SK-N-SH (cell line): ENCODE measurements around the gene OR3A1. TPM values are rescaled to one million over a fixed set of nuclear protein-coding genes. Genes with fewer than 3 reads are reported as not detected.

Source experiments
- CTCF ChIA-PET: fragments of 300-600, 350-600 bp; formaldehyde crosslinking; extraction: SDS; loops from one replicate; lab custom pipeline; 2021; lab: Yijun Ruan, JAX
- POLR2A ChIA-PET: fragments of 350-600 bp; sonication (Branson Sonifier 250); formaldehyde crosslinking; extraction: SDS; loops from one replicate; lab custom pipeline; 2020; ENCODE audit warnings: antibody characterized with exemption, inconsistent platforms; lab: Yijun Ruan, JAX
- DNase-seq: peaks from one replicate; pipeline ENCODE4 v3.0.0; 2012
- H2AFZ ChIP-seq: fragments of 200-600 bp; sonication (generic); 2 replicates; pipeline ENCODE4 v1.8.1; 2016; ENCODE audit warnings: antibody characterized with exemption, mild to moderate bottlenecking, low read depth
- H3F3A ChIP-seq: fragments of 200-600 bp; sonication (generic); replicated peaks from 2 replicates; pipeline ENCODE3; 2016; ENCODE audit warnings: antibody characterized with exemption, mild to moderate bottlenecking; ENCODE audit not compliant: insufficient read depth
- H3K27ac ChIP-seq, 2 experiments: fragments of 200-500 bp in 1 of 2; fragments of 200-600 bp in 1 of 2; sonication (Bioruptor generic) in 1 of 2; sonication (generic), shearing (Covaris generic) in 1 of 2; 2 replicates each; pipeline versions ENCODE4 v1.5.1 to v1.6.1; 2014 to 2016; ENCODE audit warnings: low read depth in 2 of 2, inconsistent platforms in 1 of 2, low read length in 1 of 2, mild to moderate bottlenecking in 1 of 2, mixed read lengths in 1 of 2
- H3K27me3 ChIP-seq: fragments of 200-600 bp; sonication (generic), shearing (Covaris generic); 2 replicates; pipeline ENCODE4 v1.6.1; 2016; ENCODE audit warnings: mixed run types; ENCODE audit not compliant: insufficient read depth
- H3K36me3 ChIP-seq, 2 experiments: fragments of 200-500 bp in 1 of 2; fragments of 200-600 bp in 1 of 2; sonication (Bioruptor generic) in 1 of 2; sonication (generic) in 1 of 2; replicated peaks in 1 of 2; 2 replicates each; pipeline versions ENCODE3 to v1.5.1; 2014 to 2016; ENCODE audit warnings: low read length in 1 of 2, mild to moderate bottlenecking in 1 of 2; ENCODE audit not compliant: insufficient read depth in 2 of 2, control insufficient read depth in 1 of 2
- H3K4me1 ChIP-seq, 2 experiments: fragments of 200-500 bp in 1 of 2; fragments of 200-600 bp in 1 of 2; sonication (Bioruptor generic) in 1 of 2; sonication (generic), shearing (Covaris generic) in 1 of 2; 2 replicates each; pipeline versions ENCODE4 v1.5.1 to v1.6.1; 2014 to 2016; ENCODE audit warnings: low read depth in 1 of 2, low read length in 1 of 2, mixed run types in 1 of 2; ENCODE audit not compliant: insufficient read depth in 2 of 2, control insufficient read depth in 1 of 2
- H3K4me2 ChIP-seq: fragments of 200-600 bp; sonication (generic), shearing (Covaris generic); 2 replicates; pipeline ENCODE4 v1.6.1; 2017; ENCODE audit warnings: mixed run types
- H3K4me3 ChIP-seq, 2 experiments: fragments of 200-500 bp in 1 of 2; fragments of 200-600 bp in 1 of 2; sonication (Bioruptor generic) in 1 of 2; sonication (generic), shearing (Covaris generic) in 1 of 2; 2 replicates each; pipeline versions ENCODE4 v1.5.1 to v1.8.1; 2014 to 2016; ENCODE audit warnings: low read depth in 2 of 2, inconsistent platforms in 1 of 2, low read length in 1 of 2, mild to moderate bottlenecking in 1 of 2, mixed read lengths in 1 of 2, moderate library complexity in 1 of 2
- H3K79me2 ChIP-seq: fragments of 200-600 bp; sonication (generic); 2 replicates; pipeline ENCODE4 v1.8.1; 2017; ENCODE audit warnings: mild to moderate bottlenecking; ENCODE audit not compliant: insufficient read depth
- H3K9ac ChIP-seq: fragments of 200-600 bp; sonication (generic); 2 replicates; pipeline ENCODE4 v1.6.1; 2017; ENCODE audit warnings: mixed run types
- H3K9me2 ChIP-seq: fragments of 200-600 bp; sonication (generic); 2 replicates; pipeline ENCODE4 v1.6.1; 2017; ENCODE audit warnings: mixed run types
- H3K9me3 ChIP-seq: fragments of 200-600 bp; sonication (generic); 2 replicates; pipeline ENCODE4 v1.6.1; 2017; ENCODE audit warnings: mixed run types, mild to moderate bottlenecking, moderate library complexity
- H4K20me1 ChIP-seq: fragments of 200-600 bp; sonication (generic); 2 replicates; pipeline ENCODE4 v1.6.1; 2017; ENCODE audit warnings: mild to moderate bottlenecking, mixed run types; ENCODE audit not compliant: insufficient read depth
- CHD2 ChIP-seq: fragments of 150-350 bp; IDR thresholded peaks from 2 replicates; pipeline ENCODE4 v1.6.1; 2018; ENCODE audit warnings: low read length; ENCODE audit not compliant: partially characterized antibody
- ELF1 ChIP-seq: IDR thresholded peaks from 2 replicates; pipeline ENCODE4 v1.4.0; 2012
- EP300 ChIP-seq, 2 experiments: IDR thresholded peaks; 2 replicates each; pipeline versions ENCODE4 v1.4.0 to v1.6.1; 2012; ENCODE audit warnings: borderline replicate concordance in 1 of 2, low read depth in 1 of 2, low read length in 1 of 2
- EZH2phosphoT487 ChIP-seq: fragments of 200-600 bp; sonication (generic); IDR thresholded peaks from 2 replicates; pipeline ENCODE4 v1.6.1; 2017; ENCODE audit warnings: low read depth, mixed run types, mild to moderate bottlenecking, antibody characterized with exemption, moderate library complexity, borderline replicate concordance
- FOSL2 ChIP-seq: IDR thresholded peaks from 2 replicates; pipeline ENCODE4 v1.4.0; 2012; ENCODE audit warnings: low read depth, mild to moderate bottlenecking, moderate library complexity, borderline replicate concordance
- FOXJ3 ChIP-seq: sonication (generic); formaldehyde crosslinking; IDR thresholded peaks from 2 replicates; pipeline ENCODE4 v1.5.1; 2020; ENCODE audit warnings: mild to moderate bottlenecking, missing genetic modification reagents
- FOXM1 ChIP-seq: IDR thresholded peaks from 2 replicates; pipeline ENCODE4 v1.4.0; 2012; ENCODE audit warnings: low read depth, mild to moderate bottlenecking
- GATA2 ChIP-seq: sonication (generic); formaldehyde crosslinking; IDR thresholded peaks from 2 replicates; pipeline ENCODE4 v1.5.0; 2020; ENCODE audit warnings: mild to moderate bottlenecking, missing genetic modification reagents
- JUND ChIP-seq: IDR thresholded peaks from 2 replicates; pipeline ENCODE4 v1.4.0; 2012
- MAX ChIP-seq: IDR thresholded peaks from 2 replicates; pipeline ENCODE4 v1.4.0; 2012; ENCODE audit warnings: low read depth
- MEF2A ChIP-seq: IDR thresholded peaks from 2 replicates; pipeline ENCODE4 v1.4.0; 2012; ENCODE audit warnings: low read depth, borderline replicate concordance
- MXI1 ChIP-seq: IDR thresholded peaks from 2 replicates; pipeline ENCODE4 v1.6.1; 2012; ENCODE audit warnings: mild to moderate bottlenecking, low read depth, low read length, improper control_type of control experiment
- NRF1 ChIP-seq: IDR thresholded peaks from 2 replicates; pipeline ENCODE4 v1.6.1; 2012; ENCODE audit warnings: low read depth, mild to moderate bottlenecking, low read length
- POLR2AphosphoS5 ChIP-seq: IDR thresholded peaks from 2 replicates; pipeline ENCODE4 v1.6.1; 2012; ENCODE audit warnings: low read depth, low read length
- RAD21 ChIP-seq: IDR thresholded peaks from 2 replicates; pipeline ENCODE4 v1.6.1; 2012; ENCODE audit warnings: mild to moderate bottlenecking, low read length
- RCOR1 ChIP-seq: fragments of 150-350 bp; IDR thresholded peaks from 2 replicates; pipeline ENCODE4 v1.6.1; 2017; ENCODE audit warnings: antibody characterized with exemption, low read length
- RFX5 ChIP-seq: IDR thresholded peaks from 2 replicates; pipeline ENCODE4 v1.6.1; 2012; ENCODE audit warnings: mild to moderate bottlenecking, improper control_type of control experiment, low read length
- RXRA ChIP-seq: IDR thresholded peaks from 2 replicates; pipeline ENCODE4 v1.4.0; 2012; ENCODE audit warnings: low read depth, mild to moderate bottlenecking, borderline replicate concordance
- SIN3A ChIP-seq: IDR thresholded peaks from 2 replicates; pipeline ENCODE4 v1.6.1; 2012; ENCODE audit warnings: low read depth, mild to moderate bottlenecking, low read length, moderate library complexity, borderline replicate concordance
- SMC3 ChIP-seq: IDR thresholded peaks from 2 replicates; pipeline ENCODE4 v1.6.1; 2012; ENCODE audit warnings: low read depth, low read length, improper control_type of control experiment
- TAF1 ChIP-seq: IDR thresholded peaks from 2 replicates; pipeline ENCODE4 v1.6.1; 2012; ENCODE audit warnings: low read depth, mild to moderate bottlenecking, low read length, moderate library complexity, borderline replicate concordance
- TEAD4 ChIP-seq: IDR thresholded peaks from 2 replicates; pipeline ENCODE4 v1.4.0; 2012; ENCODE audit warnings: mild to moderate bottlenecking, borderline replicate concordance; ENCODE audit not compliant: insufficient read depth
- YY1 ChIP-seq: IDR thresholded peaks from 2 replicates; pipeline ENCODE4 v1.4.0; 2012; ENCODE audit warnings: low read depth, mild to moderate bottlenecking
- WGBS: methylation state at CpG from one replicate; pipeline ENCODE4 v1.1.6; 2017; ENCODE audit warnings: low lambda C conversion rate; 5-methylcytosine and 5-hydroxymethylcytosine counted together
- polyA plus RNA-seq, 3 experiments: library from polyadenylated mRNA; depleted of rRNA; stranded (reverse); fragments of >200 nt; gene quantifications; 2 replicates each; pipeline ENCODE4 v1.2.3, GENCODE V29; 2012

The OR3A1 gene
- polyA plus RNA-seq, 1 of the 3 experiments (the other 2 are of a cell fraction): not detected

- 14% methylated on average over 12 of the region's 13 CpGs for WGBS
- no peaks in the 10 kb centered on the region for H3K36me3 ChIP-seq
- no peaks in the 10 kb centered on the region for H3F3A ChIP-seq
- ChIA-PET POLR2A (no interaction called here), CTCF (no interaction called here)
- no peak overlapping the region for H3K9ac ChIP-seq
- no peaks in the 10 kb centered on the region for H3K9me3 ChIP-seq
- H3K4me3 ChIP-seq: no peak overlapping the region
- H3K27me3 ChIP-seq: peaks cover 4% of the 10 kb centered on the region; the same call in 1 of the 2 replicates
- TF ChIP-seq POLR2AphosphoS5: no peak
- no peak for TF ChIP-seq TAF1
- TF ChIP-seq FOXJ3 (CRISPR knock-in tag): no peak
- no peak for TF ChIP-seq CHD2
- no peak for TF ChIP-seq MXI1
- no peak for TF ChIP-seq FOSL2
- TF ChIP-seq EP300 (IDR thresholded peaks at IDR 0.05; ENCODE audit: borderline replicate concordance in 1 of 2, low read depth in 1 of 2, low read length in 1 of 2): no peak
- TF ChIP-seq SIN3A: no peak
- TF ChIP-seq MAX: no peak
- TF ChIP-seq MEF2A: no peak
- TF ChIP-seq FOXM1: no peak
- no peak for TF ChIP-seq RCOR1
- TF ChIP-seq SMC3: no peak
- TF ChIP-seq RAD21: no peak
- no peak for TF ChIP-seq RXRA
- TF ChIP-seq NRF1: no peak
- TF ChIP-seq TEAD4: no peak
- TF ChIP-seq YY1: no peak
- no peak for TF ChIP-seq JUND
- H3K79me2 ChIP-seq: no peaks in the 10 kb centered on the region
- no peak overlapping the region for H3K4me2 ChIP-seq
- H3K27ac ChIP-seq: no peak overlapping the region
- no peaks in the 10 kb centered on the region for H3K4me1 ChIP-seq
- H2AFZ ChIP-seq: no peak overlapping the region
- no peaks in the 10 kb centered on the region for H4K20me1 ChIP-seq
- DNase-seq: no peak
- H3K9me2 ChIP-seq: no peaks in the 10 kb centered on the region
Observed at GRCh38 chr17:3260600-3260999, 37.6 kb downstream of the OR3A1 start.

- peaks cover 4% of the 10 kb centered on the region; the same call in 1 of the 2 replicates for H3K27me3 ChIP-seq
- H3K4me3 ChIP-seq: no peak overlapping the region
- no peaks in the 10 kb centered on the region for H3K36me3 ChIP-seq
- H3K4me2 ChIP-seq: no peak overlapping the region
- no peaks in the 10 kb centered on the region for H4K20me1 ChIP-seq
- H3F3A ChIP-seq: no peaks in the 10 kb centered on the region
- TF ChIP-seq FOXJ3 (CRISPR knock-in tag): no peak
- TF ChIP-seq RXRA: no peak
- TF ChIP-seq ELF1: no peak
- no peak for TF ChIP-seq MAX
- no peak for TF ChIP-seq GATA2 (CRISPR knock-in tag)
- no peak for TF ChIP-seq SMC3
- TF ChIP-seq SIN3A: no peak
- no peak for TF ChIP-seq RFX5
- no peak for TF ChIP-seq EZH2phosphoT487
- no peak overlapping the region for H3K9ac ChIP-seq
- no peaks in the 10 kb centered on the region for H3K4me1 ChIP-seq
- no peak overlapping the region for H3K27ac ChIP-seq
- CTCF ChIA-PET: no interaction called here
- H3K9me3 ChIP-seq: no peaks in the 10 kb centered on the region
- H2AFZ ChIP-seq: no peak overlapping the region
- WGBS: 4% methylated on average over 1 of the region's 1 CpG
- no peaks in the 10 kb centered on the region for H3K9me2 ChIP-seq
- no peaks in the 10 kb centered on the region for H3K79me2 ChIP-seq
- DNase-seq: no peak
- POLR2A ChIA-PET: no interaction called here
Observed at GRCh38 chr17:3260163-3260562, 38.0 kb downstream of the OR3A1 start.
